Stimulated activated CD4-positive, alpha-beta T cell treated with anti-CD3 and anti-CD28 coated beads, Interleukin-12 subunit alpha, Interleukin-12 subunit beta, amount 100 ng/mL, for 4 hours (primary cell): ENCODE results near the gene VPS11.
A peak's percentile ranks its signal among the peaks of the same experiment; 100 is the strongest.
"Not testable (repeated sequence)": the region's sequence is repeated elsewhere in the genome, so short reads cannot be mapped to it uniquely, and the experiment has no call there.

ENCODE experiments used
- DNase-seq: peaks from one replicate; pipeline ENCODE4 v3.0.0-alpha.2; 2020

The VPS11 gene

DNA sequence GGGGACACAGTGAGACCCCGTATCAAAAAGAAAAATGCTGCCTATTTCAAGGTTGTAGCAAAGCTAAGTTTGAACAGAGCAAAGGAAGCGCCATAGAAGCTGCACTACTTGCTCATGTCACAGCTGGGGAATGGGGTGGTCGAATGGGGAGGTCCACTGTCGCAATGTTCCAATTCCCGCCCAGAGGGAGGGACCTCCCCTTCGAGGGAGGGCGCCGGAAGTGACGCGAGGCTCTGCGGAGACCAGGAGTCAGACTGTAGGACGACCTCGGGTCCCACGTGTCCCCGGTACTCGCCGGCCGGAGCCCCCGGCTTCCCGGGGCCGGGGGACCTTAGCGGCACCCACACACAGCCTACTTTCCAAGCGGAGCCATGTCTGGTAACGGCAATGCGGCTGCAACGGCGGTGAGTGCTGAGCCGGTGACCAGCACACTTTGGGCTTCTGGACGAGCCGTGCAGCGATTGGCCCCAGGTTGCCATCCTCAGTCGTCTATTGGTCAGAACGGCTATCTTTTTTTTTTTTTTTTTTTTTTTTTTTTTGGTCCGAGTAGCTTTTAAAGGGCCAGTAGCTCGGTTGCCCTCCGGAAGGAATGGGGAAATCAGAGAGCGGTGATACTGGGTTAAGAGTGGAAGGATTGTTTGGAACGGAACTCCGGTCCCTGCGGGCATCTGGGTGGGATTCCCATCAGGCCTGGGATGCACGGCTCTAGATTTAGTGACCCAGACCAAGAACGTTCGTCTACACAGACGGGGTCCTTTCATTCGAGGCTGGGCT lies 17.2 kb downstream of the VPS11 start, which contains the start of gene HMBS:
HMBS (plus strand) TSS at position 219 of the 774 bp plus-strand sequence; CDS start at position 372, 153 bp downstream.
- peak; percentile 89 for DNase-seq

DNA sequence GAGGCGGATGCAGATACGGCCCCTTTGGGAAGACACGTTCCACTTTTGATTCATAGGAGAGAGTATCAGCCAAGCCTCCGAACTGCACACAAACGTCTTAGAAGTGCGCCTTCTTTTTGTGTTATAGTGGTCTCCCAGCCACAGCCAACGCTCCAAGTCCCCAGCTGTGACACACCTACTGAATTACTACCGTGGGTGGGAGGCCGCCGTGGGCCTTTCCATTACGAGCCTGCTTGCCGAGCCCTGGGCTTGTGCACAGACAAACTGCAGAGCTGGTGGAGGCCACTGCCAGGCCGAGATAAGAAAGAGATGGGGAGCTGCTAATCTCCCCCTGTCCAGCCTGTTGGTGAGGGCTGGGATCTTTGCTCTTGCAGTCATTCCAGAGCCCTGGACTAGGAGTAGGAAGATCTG lies 17.8 kb downstream of the VPS11 start:
- DNase-seq = peak; percentile 41

DNA sequence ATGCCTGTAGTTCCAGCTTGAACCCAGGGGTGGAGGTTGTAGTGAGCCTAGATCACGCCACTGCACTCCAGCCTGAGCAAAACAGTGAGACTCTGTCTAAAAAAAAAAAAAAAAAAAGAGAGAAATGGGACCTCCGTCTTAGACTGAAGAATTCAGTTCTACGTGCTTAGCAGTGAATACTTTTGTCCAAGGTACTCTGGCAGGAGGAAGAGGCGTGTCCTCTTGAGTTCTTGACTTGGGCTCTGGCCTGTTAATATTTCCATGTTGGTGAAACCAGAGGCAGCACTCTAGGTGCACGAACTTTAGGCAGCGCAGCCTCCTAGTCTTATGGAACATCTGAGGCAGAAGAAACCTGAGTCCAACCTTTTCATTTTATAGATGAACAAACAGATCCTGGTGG lies 19.5 kb downstream of the VPS11 start:
- DNase-seq = no peak

DNA sequence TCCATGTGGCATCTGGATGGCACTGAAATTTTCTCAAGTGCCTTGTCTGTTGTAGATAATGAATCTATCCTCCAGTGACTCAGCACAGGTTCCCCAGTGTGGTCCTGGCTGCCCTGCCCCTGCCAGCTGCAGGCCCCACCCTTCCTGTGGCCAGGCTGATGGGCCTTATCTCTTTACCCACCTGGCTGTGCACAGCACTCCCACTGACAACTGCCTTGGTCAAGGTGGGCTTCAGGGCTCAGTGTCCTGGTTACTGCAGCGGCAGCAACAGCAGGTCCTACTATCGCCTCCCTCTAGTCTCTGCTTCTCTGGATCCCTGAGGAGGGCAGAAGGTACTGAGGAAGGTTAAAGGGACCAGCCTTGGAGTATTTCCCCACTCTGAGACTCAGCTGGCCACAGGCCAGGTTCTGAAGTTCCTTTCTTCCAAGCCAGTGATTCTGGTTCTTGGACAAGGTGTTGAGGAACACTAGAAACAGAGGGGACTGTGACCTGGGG lies 20.2 kb downstream of the VPS11 start:
- no peak for DNase-seq

DNA sequence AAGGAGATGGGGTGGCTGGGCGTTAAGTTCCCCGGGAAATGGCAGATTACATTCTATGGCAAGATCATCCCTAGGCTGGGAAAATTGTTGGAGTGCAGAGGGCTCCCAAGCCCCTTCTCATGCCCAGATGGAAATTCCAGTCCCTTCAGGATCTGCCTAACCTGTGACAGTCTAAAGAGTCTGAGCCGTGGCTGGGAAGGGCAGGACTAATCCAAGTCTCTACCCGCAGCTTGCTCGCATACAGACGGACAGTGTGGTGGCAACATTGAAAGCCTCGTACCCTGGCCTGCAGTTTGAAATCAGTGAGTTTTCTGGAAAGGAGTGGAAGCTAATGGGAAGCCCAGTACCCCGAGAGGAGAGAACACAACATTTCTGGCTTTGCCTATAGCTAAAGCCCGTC lies 20.8 kb downstream of the VPS11 start:
- DNase-seq = no peak

DNA sequence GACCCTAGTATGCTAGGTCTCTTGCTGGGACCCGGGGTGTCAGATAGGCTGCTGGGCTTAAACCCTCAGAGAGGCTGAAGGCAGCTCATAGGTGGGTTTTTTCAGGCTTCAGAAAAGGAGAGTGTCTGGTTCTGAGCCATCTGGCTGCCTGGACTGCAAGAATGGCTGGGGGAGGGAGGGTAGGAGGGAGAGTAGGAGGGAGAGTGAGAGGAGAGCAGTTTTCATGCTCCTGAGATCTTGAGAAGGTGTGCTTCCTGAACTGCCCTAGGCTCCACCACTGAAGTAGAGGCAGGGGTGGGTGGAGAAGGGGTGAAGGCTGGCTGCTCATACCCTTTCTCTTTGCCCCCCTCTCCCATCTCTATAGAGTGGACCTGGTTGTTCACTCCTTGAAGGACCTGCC lies 21.7 kb downstream of the VPS11 start:
- no peak for DNase-seq

DNA sequence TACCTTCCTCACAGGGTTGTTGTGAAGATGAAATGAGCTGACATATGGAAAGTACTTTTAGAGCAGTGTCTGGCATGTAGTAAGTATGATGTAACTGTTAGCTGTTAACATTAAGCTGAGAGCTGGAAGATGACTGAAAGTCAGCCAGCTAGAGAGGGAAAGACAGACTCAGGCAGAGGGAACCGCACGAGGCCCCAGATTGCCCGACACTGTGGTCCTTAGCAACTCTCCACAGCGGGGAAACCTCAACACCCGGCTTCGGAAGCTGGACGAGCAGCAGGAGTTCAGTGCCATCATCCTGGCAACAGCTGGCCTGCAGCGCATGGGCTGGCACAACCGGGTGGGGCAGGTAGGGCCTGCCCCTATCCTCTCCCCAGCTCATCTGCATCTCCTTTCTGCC lies 23.6 kb downstream of the VPS11 start:
- DNase-seq = no peak

DNA sequence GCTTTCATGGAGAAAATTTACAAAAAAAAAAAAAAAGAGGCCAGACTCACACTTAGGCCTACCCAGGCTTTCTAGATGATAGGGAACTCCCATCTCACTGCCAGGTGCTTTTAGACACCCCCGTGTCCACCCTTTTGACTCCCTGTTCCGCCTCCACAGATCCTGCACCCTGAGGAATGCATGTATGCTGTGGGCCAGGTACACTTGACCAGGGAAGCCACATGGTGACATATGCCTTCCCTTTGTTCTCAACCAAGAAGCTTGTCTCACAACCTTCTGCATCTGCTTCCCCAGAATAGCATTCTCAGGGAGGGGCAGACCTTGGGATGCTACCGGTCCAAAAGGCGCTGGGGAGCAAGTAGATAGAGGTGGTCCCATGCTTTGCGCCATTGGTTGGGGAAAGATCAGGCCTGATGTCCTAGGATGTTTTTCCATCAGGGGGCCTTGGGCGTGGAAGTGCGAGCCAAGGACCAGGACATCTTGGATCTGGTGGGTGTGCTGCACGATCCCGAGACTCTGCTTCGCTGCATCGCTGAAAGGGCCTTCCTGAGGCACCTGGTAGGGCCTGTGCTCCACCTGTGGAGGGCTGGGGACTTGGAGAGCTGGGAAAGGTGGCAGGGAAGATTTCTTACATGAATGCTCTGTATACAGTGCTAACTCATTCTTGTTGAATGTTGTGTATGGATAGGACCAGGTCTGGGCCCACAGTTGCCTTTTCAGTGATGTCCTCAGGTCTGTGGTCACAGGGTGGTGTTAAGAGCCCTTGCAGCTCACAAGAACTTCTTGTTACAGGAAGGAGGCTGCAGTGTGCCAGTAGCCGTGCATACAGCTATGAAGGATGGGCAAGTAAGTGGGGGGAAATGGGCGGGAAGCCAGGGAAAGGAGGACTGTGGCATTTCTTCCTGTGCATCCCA lies 24.6 kb downstream of the VPS11 start:
- no peak for DNase-seq

DNA sequence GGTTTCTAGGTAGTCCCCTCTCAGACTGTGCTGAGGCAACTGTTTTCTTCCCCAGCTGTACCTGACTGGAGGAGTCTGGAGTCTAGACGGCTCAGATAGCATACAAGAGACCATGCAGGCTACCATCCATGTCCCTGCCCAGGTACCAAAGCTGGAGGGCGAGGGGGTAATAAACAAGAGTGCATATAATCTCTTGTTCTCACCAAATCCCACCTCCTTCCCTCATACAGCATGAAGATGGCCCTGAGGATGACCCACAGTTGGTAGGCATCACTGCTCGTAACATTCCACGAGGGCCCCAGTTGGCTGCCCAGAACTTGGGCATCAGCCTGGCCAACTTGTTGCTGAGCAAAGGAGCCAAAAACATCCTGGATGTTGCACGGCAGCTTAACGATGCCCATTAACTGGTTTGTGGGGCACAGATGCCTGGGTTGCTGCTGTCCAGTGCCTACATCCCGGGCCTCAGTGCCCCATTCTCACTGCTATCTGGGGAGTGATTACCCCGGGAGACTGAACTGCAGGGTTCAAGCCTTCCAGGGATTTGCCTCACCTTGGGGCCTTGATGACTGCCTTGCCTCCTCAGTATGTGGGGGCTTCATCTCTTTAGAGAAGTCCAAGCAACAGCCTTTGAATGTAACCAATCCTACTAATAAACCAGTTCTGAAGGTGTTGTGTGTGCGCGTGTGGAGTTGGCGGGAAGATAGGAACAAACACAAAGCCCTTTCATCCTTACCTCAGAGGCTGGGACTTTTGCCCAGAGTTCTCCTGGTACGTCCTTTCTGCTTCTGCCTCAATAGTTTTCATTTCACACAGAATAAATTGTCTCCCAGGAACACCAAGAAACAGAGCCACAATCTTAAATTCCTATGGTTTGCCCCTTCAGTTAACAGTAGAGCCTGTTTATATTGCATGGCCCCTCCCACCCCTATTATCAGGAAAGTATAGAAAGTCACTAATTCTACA lies 25.5 kb downstream of the VPS11 start:
- DNase-seq = no peak

DNA sequence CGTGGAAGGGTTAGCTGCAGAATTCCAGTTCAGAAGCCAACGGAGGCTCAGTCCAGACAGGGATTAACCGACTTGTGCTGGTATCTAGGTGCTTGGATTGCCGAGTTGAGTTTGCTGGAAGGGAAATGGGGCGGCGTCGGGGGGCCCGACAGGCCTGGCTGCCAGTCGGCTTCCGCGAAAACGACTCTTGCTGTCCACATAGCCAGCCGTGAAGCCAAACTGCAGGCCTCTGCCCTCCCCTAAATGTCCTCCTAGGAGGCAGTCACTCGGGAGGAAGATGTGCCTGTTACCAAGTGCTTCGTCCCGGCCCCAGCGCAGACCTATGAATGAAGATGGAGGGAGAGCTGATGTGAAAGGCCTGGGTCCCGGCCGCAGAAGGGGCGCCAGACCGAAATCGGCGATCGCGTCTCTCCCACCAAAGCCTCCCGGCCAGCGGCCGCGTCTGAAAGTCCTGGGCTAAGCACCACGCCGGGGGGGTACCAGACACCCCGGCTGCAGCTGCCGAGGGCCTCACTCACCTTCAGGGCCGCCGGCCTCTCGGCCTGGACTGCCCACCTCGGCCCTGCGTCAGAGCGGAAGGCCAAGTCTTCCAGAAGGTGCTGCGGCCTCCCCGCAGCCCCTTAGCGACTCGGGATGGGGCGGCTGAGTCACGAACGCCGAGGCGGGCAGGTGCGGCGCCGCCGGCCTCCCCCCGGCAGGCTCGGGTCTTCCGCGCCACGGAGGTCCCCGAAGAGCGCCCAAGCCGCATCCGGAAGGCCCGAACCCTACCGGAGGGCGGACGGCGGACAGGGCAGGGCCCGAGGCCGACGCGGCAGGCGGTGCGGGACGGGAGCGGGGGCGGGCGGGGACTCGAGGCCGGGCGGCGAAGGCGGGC lies 26.6 kb downstream of the VPS11 start:
- peak; percentile 50 for DNase-seq

DNA sequence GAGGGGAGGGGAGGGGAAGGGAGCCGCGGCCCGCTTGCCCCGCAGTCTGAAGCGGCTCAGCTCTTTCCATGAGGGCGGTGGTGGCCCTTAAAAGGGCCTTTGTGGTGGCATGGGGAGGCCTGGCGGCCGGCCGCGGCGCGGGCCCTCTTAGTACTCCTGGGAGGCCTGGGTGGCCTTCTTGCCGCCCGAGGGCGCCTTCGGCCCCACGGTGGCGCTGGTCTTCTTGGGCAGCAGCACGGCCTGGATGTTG lies 27.1 kb downstream of the VPS11 start:
- peak; percentile 56 for DNase-seq

DNA sequence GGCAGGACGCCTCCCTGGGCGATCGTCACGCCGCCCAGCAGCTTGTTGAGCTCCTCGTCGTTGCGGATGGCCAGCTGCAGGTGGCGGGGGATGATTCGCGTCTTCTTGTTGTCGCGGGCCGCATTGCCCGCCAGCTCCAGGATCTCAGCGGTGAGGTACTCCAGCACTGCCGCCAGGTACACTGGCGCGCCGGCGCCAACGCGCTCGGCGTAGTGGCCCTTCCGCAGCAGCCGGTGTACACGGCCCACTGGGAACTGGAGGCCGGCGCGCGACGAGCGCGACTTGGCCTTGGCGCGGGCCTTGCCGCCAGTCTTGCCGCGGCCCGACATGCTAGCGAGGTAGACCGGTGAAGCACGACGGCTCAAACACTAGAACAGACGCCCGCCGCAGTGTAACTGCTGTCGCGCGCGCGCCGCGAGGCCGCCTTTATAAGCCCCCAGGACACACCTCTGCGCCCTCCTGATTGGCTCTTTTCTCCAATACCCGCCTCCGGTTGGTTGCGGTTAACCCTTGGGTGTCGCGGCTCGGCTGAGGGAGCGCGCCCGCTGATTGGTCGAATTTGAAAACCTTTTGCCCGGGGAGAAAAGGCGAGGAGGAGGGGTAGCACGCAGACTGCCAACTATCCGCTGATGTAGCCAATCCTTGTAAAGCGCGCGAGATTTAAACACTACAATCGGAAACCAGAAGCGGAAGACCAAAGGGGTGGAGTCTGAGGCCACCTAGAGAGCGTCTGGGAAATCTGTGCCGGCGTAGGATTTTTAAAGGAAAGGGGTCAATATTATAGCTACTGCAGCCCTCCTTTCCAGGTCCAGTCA lies 27.7 kb downstream of the VPS11 start:
- peak; percentile 98 for DNase-seq

DNA sequence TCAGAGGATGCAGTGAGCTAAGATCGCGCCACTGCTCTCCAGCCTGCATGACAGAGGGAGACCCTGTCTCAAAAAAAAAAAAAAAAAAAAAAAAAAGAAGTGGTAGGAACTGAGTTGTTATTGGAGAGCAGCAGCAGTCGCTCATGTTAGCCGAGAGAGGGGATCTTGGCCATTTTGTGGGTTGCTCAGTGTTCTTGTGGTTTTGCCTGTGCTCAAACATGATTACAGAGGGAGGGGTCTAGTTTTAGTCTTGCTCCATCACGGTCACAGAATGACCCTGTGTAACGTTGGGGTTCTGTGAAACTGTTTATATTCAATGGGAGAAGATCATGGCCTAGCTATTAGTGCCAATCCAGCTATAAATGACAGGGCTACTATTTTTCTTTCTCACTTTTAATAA lies 32.1 kb downstream of the VPS11 start:
- no peak for DNase-seq

DNA sequence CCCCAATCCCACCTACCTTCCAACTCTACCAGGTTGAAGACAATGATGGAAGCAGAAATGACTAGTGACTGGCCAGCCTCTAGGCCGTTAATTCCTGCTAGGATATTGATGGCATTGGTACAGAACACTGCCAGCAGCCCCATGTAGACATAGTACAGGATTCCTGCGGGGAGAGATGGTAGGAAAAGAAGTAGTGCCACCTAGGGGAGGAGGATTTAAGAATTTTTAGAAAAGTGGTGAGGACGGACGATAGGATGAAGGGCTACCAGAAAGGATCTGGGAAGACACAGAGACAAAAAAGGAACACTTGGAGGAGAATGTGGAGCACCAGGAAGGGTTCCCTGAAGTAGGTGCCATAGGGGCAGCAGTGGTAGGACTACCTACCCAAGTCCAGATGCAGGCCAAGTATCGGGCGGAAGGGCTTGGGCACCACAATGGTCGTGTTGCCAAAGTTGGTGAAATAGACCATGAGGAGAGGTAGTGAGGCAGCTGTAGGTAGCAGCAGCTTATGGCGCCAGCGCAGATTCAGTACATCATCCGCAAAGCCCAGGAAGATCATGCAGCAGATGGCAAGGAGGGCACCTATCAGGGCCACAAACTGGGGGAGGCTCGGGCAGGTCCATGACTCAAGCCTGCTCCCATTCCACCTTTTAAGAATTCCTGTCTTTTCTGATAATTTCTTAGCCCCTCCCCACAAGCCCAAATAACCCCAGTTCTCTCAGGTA lies 32.8 kb downstream of the VPS11 start:
- no peak for DNase-seq

DNA sequence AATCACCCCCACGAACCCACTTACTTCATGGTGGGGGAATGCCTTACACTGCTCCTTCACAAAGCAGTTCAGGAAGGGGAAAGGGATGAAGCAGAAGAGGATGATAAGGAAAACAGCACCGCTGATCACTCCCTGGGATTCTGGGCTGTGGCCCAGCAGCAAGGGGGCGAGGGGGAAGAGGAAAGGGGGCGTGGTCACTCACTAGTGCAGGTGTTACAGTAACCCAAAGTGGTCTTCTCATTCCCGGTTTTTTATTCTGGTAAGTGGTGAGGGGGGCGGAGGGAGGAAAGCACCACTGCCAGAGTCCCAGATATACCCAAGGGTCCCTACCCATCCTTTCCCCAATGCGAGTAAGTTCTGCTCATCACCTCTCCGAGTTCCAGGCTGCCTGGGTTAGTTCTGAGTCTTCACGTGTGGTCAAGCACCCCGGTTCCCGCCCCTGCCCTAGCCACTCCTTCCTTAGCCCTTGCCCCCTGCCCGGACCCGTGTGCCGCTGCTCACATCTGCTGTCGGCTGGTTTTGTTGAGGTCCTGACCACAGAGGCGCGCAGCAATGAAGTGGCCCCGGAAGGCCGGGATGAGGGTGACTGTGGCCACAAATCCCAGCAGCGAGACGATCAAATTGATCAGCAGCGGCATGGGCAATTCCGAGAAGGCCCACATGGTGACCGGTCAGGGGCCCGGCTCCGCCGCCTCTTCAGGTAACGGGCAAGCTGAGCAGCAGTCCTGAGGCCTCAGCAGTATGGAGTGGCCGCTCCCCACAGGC lies 33.6 kb downstream of the VPS11 start:
- DNase-seq = no peak

DNA sequence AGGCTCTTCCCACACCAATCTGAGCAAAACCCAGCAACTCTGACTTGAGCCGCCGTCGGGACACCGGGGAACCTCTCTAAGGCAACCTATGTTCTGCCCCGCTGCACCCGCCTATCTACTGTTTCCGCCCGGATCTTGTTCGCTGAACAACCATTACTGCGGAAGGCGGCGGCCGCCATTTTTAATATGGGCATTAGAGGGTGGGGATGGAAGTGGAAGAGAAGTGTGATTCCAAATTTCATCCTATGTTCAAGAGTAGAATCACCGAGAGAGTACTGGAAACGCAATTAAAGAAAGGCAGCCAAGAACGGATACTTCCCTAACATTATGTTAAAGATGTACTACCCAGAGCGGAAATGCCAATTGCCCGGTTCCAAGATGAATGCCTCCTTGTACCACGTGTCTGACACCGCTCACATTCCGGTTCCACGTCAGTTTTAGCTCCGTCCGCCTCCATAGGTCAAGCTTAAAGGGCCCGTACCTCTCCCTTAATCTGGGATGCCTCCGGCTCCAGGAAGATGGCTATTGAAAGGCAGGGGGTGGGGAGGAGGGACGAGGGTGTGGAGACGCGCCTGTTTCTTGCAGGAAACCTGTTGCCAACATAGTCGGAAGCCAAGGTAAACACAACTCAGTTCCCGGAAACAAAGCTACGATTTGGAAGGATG lies 34.3 kb downstream of the VPS11 start, which contains the start of gene DPAGT1:
DPAGT1 (minus strand) TSS at position 95 of the 665 bp plus-strand sequence. CDS start 198 bp downstream, outside the sequence.
- DNase-seq = peak; percentile 79

DNA sequence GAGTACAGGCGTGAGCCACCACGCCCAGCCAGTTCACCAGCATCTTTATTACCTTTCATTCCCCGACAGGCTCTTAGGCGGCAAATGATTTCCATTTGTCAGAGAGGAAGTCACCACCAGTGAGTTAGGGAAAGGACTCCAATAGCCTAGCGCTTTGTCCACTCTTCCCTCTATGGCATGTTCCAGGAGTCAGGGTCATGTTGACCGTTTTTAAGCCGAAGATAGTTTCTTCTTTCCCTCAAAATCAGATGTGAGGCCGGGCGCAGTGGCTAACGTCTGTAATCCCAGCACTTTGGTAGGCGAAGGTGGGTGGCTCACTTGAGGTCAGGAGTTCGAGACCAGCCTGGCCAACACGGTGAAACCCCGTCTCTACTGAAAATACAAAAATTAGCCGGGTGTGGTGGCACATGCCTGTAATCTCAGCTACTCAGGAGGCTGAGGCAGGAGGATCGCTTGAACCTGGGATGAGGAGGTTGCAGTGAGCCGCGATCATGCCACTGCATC lies 35.6 kb downstream of the VPS11 start:
- DNase-seq = not testable (repeated sequence)

DNA sequence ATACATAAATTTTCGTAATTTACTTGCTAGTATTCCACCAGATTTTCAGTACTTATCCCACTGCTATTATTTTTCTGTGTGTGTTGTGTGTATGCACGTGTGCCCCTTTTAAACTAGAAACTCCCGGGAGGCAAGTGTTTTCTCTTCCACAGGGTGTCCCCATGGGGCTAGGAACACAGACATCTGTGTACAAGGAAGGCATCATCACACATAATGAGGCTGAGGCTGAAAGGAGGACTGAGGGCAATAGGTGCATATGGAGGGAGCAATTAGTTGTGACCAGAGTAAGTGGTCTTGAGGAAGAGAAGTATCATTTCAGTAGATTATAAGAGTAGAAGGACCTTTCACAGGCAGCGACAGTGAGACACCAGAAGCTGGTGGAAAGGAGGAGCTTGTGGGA lies 36.2 kb downstream of the VPS11 start:
- no peak for DNase-seq
